IgD-negative memory B cell (primary cell): ENCODE measurements around the gene GPS2. TPM values are rescaled to one million over a fixed set of nuclear protein-coding genes. Genes with fewer than 3 reads are reported as not detected.
A peak's percentile ranks its signal among the peaks of the same experiment; 100 is the strongest.
"Not testable (repeated sequence)": the region's sequence is repeated elsewhere in the genome, so short reads cannot be mapped to it uniquely, and the experiment has no call there.

Source experiments
- H3K27ac Mint-ChIP-seq, 3 donors: one replicate each; pipeline ENCODE4 v1.8.0; 2020 to 2022; ENCODE audit warnings: mild to moderate bottlenecking in 3 of 3, mixed read lengths in 3 of 3, moderate library complexity in 1 of 3
- H3K27me3 Mint-ChIP-seq: one replicate; pipeline ENCODE4 v1.8.0; 2021; ENCODE audit warnings: mixed read lengths
- H3K36me3 Mint-ChIP-seq: one replicate; pipeline ENCODE4 v1.8.0; 2020; ENCODE audit warnings: mild to moderate bottlenecking, mixed read lengths
- H3K4me1 Mint-ChIP-seq, 3 donors: one replicate each; pipeline ENCODE4 v1.8.0; 2020 to 2022; ENCODE audit warnings: mixed read lengths in 3 of 3, mild to moderate bottlenecking in 1 of 3
- H3K4me3 Mint-ChIP-seq, 4 donors: one replicate each; pipeline ENCODE4 v1.8.0; 2020 to 2022; ENCODE audit warnings: mild to moderate bottlenecking in 4 of 4, mixed read lengths in 4 of 4, moderate library complexity in 3 of 4
- H3K9me3 Mint-ChIP-seq, 3 donors: one replicate each; pipeline ENCODE4 v1.8.0; 2020 to 2021; ENCODE audit warnings: mixed read lengths in 3 of 3, mild to moderate bottlenecking in 1 of 3
- polyA plus RNA-seq: library from polyadenylated mRNA; unstranded; fragments of 300-500 nt; fragmentation: Illumina TruSeq; gene quantifications from one replicate; pipeline ENCODE4 v1.2.3, GENCODE V29; 2021

Gene GPS2
- polyA plus RNA-seq, 1 donor from 2014 or later, result 128 TPM

DNA sequence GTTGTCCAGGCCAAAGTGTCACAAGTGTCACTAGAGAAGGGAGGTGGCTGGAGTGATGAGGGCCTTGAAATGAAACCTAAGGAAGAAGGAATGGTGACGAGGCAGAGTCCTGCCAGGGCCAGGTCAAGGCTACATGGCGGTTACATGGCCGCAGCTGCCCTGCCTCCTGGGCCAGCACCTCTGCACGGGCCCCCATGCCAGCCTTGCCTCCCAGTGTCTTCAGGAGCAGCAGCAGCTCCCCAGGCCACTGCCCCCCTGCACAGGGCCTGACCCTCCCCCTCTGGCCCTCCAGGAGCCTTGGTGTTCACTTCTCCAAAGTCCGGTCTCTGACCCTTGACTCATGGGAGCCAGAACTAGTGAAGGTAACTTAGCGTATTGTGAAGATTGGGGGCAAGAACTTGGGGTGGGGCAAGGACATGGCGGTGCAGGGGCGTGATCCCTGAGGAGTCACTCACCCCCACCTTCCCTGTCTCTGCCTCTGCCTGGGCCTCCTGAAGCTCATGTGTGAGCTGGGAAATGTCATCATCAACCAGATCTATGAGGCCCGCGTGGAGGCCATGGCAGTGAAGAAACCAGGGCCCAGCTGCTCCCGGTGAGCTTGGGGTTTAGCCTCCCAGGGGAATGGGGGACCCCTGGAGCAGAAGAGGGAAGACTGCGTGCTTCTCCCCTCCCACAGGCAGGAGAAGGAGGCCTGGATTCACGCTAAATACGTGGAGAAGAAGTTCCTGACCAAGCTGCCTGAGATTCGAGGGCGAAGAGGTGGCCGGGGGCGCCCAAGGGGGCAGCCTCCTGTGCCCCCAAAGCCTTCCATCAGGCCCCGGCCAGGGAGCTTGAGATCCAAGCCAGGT is 32.7 kb upstream of the GPS2 start:
- Mint-ChIP-seq H3K27ac (peak overlapping the region in 1 of 3 donors; percentile 16), H3K9me3 (no peaks in the 10 kb centered on the region), H3K36me3 (no peaks in the 10 kb centered on the region)

GRCh38 chr17:7346761-7347614 is 31.8 kb upstream of the GPS2 start:
- no peak overlapping the region for H3K4me3 Mint-ChIP-seq
- no peak overlapping the region for H3K27ac Mint-ChIP-seq
- H3K4me1 Mint-ChIP-seq, result peaks cover 7 to 15% (median 10%) of the 10 kb centered on the region in 3 donors
- no peaks in the 10 kb centered on the region for H3K9me3 Mint-ChIP-seq
- H3K27me3 Mint-ChIP-seq, result no peaks in the 10 kb centered on the region
- no peaks in the 10 kb centered on the region for H3K36me3 Mint-ChIP-seq

More for the DNA sequence above, 32.7 kb upstream of the GPS2 start:
- Mint-ChIP-seq H3K4me1 (peaks cover 13 to 15% (median 15%) of the 10 kb centered on the region in 3 donors), H3K4me3 (no peak overlapping the region), H3K27me3 (no peaks in the 10 kb centered on the region)

DNA sequence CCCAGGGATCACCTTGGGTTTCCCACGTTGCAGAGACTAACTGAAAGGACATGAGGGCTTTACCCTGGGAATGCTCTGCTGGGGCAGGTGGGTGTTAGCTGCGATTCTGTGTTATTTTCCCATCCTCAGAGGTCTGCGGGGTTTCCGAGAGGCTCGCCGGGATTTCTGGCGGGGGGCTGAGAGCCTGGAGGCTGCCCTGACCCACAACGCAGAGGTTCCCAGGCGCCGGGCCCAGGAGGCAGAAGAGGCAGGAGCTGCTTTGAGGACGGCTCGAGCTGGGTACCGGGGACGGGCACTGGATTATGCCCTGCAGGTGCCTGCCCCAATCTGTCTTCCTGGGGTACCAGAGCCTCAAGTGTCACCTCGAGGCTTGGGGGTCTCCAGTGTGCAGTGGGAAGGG is 28.1 kb upstream of the GPS2 start:
- no peaks in the 10 kb centered on the region for H3K9me3 Mint-ChIP-seq
- H3K27ac Mint-ChIP-seq, result peak overlapping the region in 1 of 3 donors; percentile 65
- H3K4me3 Mint-ChIP-seq, result no peak overlapping the region
- H3K36me3 Mint-ChIP-seq, result no peaks in the 10 kb centered on the region
- no peaks in the 10 kb centered on the region for H3K27me3 Mint-ChIP-seq
- H3K4me1 Mint-ChIP-seq, result peaks cover 4 to 10% (median 10%) of the 10 kb centered on the region in 3 donors

DNA sequence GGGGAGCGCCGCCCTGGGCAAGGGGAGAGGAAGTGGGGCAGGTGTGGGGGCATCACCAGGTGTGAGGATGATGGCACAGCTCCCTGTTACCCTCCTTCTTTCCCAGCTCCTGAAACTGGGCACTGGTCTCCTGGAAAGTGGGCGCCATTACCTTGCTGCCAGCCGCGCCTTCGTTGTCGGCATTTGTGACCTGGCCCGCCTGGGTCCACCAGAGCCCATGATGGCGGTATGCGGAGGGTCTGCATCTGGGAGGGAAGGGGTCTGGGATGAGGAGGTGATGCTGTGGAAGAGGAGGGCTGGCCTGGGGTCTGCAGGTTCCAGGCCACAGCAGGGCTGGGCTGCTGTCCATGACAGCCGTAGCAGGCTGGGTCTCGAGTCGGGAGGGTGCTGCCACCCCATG is 26.7 kb upstream of the GPS2 start:
- no peaks in the 10 kb centered on the region for H3K36me3 Mint-ChIP-seq
- H3K27ac Mint-ChIP-seq, result no peak overlapping the region

GRCh38 chr17:7340179-7340578 is 25.0 kb upstream of the GPS2 start:
- no peaks in the 10 kb centered on the region for H3K9me3 Mint-ChIP-seq
- no peaks in the 10 kb centered on the region for H3K27me3 Mint-ChIP-seq
- H3K27ac Mint-ChIP-seq, result peak overlapping the region in 2 of 3 donors; percentile 41 to 57
- peaks cover 13 to 28% (median 18%) of the 10 kb centered on the region in 3 donors for H3K4me1 Mint-ChIP-seq
- H3K4me3 Mint-ChIP-seq, result no peak overlapping the region
- no peaks in the 10 kb centered on the region for H3K36me3 Mint-ChIP-seq

More for the DNA sequence above, 26.7 kb upstream of the GPS2 start:
- H3K27me3 Mint-ChIP-seq, result no peaks in the 10 kb centered on the region
- H3K9me3 Mint-ChIP-seq, result no peaks in the 10 kb centered on the region
- no peak overlapping the region for H3K4me3 Mint-ChIP-seq
- H3K4me1 Mint-ChIP-seq, result peaks cover 13 to 19% (median 14%) of the 10 kb centered on the region in 3 donors

DNA sequence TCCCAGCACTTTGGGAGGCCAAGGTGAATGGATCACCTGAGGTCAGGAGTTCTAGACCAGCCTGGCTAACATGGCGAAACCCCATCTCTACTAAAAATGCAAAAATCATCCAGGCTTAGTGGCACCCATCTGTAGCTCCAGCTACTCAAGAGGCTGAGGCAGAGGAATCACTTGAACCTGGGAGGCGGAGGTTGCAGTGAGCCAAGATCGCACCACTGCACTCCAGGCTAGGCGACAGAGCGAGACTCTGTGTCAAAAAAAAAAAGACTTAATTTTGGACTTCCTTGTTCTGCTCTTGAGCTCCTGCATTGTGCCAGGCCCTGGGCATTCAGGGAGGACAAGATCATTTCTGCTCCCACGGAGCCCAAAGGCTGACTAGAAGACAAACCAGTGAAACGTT is 22.4 kb upstream of the GPS2 start:
- Mint-ChIP-seq H3K4me3 (peak overlapping the region; percentile 82 to 96 (median 90)), H3K4me1 (peaks cover 21 to 38% (median 22%) of the 10 kb centered on the region in 3 donors), H3K27ac (peak overlapping the region; percentile 75 to 89 (median 88))
- H3K27me3 Mint-ChIP-seq, H3K9me3 Mint-ChIP-seq, H3K36me3 Mint-ChIP-seq: not testable (repeated sequence)

DNA sequence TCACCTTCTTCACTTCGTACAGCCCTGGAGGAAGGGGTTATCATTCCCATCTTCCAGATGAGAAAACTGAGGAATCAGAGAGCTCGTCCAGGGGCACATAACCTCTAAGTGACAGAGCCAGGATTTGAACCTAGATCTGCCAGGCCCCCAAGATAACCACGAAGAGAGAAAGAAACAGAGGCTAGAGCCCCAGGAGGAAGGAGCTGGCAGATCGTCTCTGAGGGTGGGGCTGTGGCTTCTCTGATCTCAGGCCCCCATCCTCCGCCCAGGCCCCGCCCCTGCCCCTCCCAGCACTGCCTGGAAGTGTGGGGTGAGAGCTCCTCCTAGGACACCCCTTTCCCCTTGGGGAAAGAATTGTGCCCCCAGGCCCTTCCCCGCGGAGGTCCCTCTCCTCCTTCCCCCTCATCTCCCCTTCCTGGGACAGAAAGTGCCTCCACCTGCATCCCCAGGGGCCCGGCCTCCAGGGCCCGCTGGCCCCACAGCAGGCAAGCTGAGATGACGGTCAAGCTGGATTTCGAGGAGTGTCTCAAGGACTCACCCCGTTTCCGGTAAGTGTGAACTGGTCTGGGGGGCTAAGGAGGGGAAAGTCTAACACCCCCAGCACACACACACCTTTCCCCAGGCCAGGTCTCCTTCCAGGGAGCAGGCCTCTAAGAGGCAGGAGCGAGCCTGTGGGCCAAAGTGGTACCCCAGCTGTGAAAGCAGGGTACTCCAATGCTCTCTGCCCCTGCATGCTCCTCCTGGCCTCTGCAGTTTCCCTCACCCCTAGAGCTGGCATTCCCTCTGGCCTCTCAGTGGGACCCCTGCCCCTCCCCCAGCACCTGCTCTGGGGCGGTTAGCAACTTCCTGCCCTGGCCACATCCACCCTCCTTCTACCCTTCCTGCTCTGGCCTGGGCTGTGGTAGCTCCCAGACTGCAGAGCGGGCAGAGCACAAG is 21.3 kb upstream of the GPS2 start, which contains the start of gene ACAP1:
ACAP1 (plus strand) TSS at position 290 of the 936 bp plus-strand sequence; CDS start at position 496, 206 bp downstream.
- no peaks in the 10 kb centered on the region for H3K36me3 Mint-ChIP-seq
- peaks cover 25 to 43% (median 29%) of the 10 kb centered on the region in 3 donors for H3K4me1 Mint-ChIP-seq
- no peaks in the 10 kb centered on the region for H3K27me3 Mint-ChIP-seq
- H3K4me3 Mint-ChIP-seq, result peak within 1 kb of the TSS; percentile 82 to 96 (median 90)
- H3K9me3 Mint-ChIP-seq, result no peaks in the 10 kb centered on the region
- peak within 1 kb of the TSS; percentile 75 to 95 (median 89) for H3K27ac Mint-ChIP-seq

- H3K9me3 Mint-ChIP-seq, result not testable (repeated sequence)
Observed at GRCh38 chr17:7335765-7336164, 20.6 kb upstream of the GPS2 start.

DNA sequence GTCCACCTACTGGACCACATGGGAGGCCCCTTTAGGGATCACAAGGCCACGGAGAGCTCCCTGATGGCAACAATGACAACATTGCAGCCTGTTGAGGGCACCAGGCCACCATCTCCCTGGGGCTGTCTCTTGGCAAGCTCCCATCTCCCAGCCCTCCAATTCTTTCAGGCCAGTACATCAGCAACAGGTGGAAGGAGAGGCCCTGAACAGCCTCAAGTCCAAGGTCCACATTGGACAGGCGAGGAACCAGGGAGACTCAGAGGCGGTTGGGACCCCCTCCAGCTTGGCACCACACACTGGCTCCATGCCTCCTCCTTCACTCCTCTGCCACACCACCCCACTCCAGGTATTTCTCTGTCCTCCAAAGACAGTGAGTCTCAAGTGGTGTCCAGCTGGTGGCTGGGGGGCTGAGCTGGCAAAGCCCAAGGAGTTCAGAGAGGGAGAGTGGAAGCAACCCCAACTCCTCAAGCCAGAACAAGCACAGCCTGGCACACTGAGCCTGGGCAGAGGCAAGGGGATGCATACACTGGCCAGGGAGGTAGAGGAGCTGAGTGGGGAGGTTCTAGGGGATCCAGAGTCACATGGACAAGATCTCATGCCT is 19.9 kb upstream of the GPS2 start:
- Mint-ChIP-seq H3K4me3 (peak overlapping the region in 3 of 4 donors; percentile 82 to 96 (median 85)), H3K9me3 (no peaks in the 10 kb centered on the region), H3K27me3 (no peaks in the 10 kb centered on the region), H3K4me1 (peaks cover 27 to 40% (median 28%) of the 10 kb centered on the region in 3 donors), H3K27ac (peak overlapping the region in 2 of 3 donors; percentile 23 to 75), H3K36me3 (no peaks in the 10 kb centered on the region)

More at GRCh38 chr17:7335765-7336164, 20.6 kb upstream of the GPS2 start:
- H3K27ac Mint-ChIP-seq, result peak overlapping the region; percentile 75 to 95 (median 89)
- not testable (repeated sequence) for H3K36me3 Mint-ChIP-seq, H3K27me3 Mint-ChIP-seq
- peaks cover 25 to 42% (median 29%) of the 10 kb centered on the region in 3 donors for H3K4me1 Mint-ChIP-seq
- H3K4me3 Mint-ChIP-seq, result peak overlapping the region; percentile 82 to 96 (median 90)

DNA sequence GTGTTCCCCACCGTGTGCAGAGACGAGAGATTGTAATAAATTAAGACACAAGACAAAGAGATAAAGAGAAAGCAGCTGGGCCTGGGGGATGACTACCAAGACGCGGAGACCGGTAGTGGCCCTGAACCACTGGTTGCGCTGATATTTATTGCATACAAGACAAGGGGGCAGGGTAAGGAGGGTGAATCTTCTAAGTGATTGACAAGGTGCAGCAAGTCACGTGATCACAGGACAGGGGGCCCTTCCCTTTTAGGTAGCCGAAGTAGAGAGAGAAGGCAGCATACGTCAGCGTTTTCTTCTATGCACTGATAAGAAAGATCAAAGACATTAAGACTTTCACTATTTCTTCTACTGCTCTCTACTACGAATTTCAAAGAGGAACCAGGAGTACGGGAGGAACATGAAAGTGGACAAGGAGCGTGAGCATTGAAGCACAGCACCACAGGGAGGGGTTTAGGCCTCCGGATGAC is 17.5 kb upstream of the GPS2 start:
- peak overlapping the region; percentile 87 to 94 (median 90) for H3K27ac Mint-ChIP-seq
- not testable (repeated sequence) for H3K36me3 Mint-ChIP-seq, H3K27me3 Mint-ChIP-seq, H3K9me3 Mint-ChIP-seq
- H3K4me1 Mint-ChIP-seq, result peaks cover 35 to 45% (median 40%) of the 10 kb centered on the region in 3 donors
- peak overlapping the region; percentile 66 to 86 (median 76) for H3K4me3 Mint-ChIP-seq

DNA sequence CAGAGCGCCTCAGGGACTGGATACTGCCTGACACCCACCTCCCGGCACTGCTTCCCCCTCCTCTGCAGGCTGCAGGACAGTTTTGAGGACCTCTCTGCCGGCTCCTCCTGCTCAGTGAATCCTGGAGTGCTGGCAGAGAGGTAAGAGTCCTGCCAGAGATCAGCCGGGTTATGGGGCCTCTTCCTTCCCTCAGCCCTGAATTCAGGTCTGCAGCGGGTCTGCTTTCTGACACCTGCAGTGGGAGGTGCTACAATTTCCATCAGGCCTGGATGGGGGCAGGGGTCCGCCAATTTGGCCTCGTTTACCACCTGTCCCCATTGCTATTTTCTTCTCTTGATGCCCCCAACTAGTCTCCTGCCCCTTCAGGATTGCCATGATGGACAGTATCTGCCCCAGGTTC is 17.0 kb upstream of the GPS2 start:
- Mint-ChIP-seq H3K4me3 (peak overlapping the region; percentile 66 to 86 (median 76)), H3K9me3 (no peaks in the 10 kb centered on the region), H3K27me3 (no peaks in the 10 kb centered on the region), H3K27ac (peak overlapping the region; percentile 87 to 94 (median 90)), H3K36me3 (no peaks in the 10 kb centered on the region), H3K4me1 (peaks cover 33 to 40% (median 37%) of the 10 kb centered on the region in 3 donors)

- Mint-ChIP-seq H3K9me3 (no peaks in the 10 kb centered on the region), H3K27ac (peak overlapping the region in 2 of 3 donors; percentile 98 to 99), H3K36me3 (no peaks in the 10 kb centered on the region), H3K4me1 (peaks cover 28 to 35% (median 31%) of the 10 kb centered on the region in 3 donors), H3K27me3 (no peaks in the 10 kb centered on the region), H3K4me3 (peak overlapping the region; percentile 95 to 99 (median 98))
Observed at GRCh38 chr17:7330638-7331015, 15.5 kb upstream of the GPS2 start.

GRCh38 chr17:7329997-7330637 is 15.0 kb upstream of the GPS2 start:
- peak overlapping the region; percentile 98 to 99 (median 99) for H3K27ac Mint-ChIP-seq
- no peaks in the 10 kb centered on the region for H3K27me3 Mint-ChIP-seq
- peaks cover 25 to 31% (median 30%) of the 10 kb centered on the region in 3 donors for H3K4me1 Mint-ChIP-seq
- H3K4me3 Mint-ChIP-seq, result peak overlapping the region; percentile 95 to 99 (median 98)
- H3K36me3 Mint-ChIP-seq, result no peaks in the 10 kb centered on the region
- H3K9me3 Mint-ChIP-seq, result no peaks in the 10 kb centered on the region
